ENCODE results near the gene KRT73. TPM values are rescaled to one million over a fixed set of nuclear protein-coding genes. Genes with fewer than 3 reads are reported as not detected.
A peak's percentile ranks its signal among the peaks of the same experiment; 100 is the strongest.

KRT73 gene
- total RNA-seq (2022) (not detected in 2 replicates), Bru-seq, nascent RNA (percentile 8 among the genes with signal in this experiment), BruChase-seq, experiment 1, labeled RNA remaining after a 6-hour chase (not detected), BruChase-seq, experiment 2, labeled RNA remaining after a 2-hour chase (not detected)
- long read RNA-seq, result 0 reads

DNA sequence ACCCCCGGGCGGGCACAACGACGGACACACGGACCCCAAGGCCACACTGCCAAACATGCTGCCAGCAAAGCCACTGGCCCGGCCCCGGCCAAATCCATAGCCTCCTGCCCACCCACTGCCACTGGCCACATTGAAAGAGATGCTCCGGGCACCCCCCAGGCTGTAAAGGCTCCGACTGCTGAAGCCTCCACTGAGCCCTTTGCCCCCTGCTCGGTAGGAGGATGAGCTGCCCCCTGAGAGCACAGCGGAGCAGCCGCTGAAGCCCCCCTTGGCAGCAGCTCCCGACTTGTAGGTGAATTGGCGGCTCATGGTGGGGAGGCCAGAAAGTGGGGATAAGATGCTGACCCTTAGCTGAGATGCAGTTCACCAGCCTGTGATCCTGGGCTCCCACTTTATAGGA, at the start of gene KRT73:
Gene KRT73 (minus strand): TSS at position 344 of the 400 bp plus-strand sequence. CDS start 35 bp downstream, at position 309.
- no peak within 1 kb of the TSS for H3K27ac Mint-ChIP-seq (ENCODE audit: low read depth, unreplicated experiment)
- no peaks in the 10 kb centered on the region for H3K4me1 Mint-ChIP-seq (ENCODE audit: insufficient read depth, unreplicated experiment)
- H3K36me3 Mint-ChIP-seq (ENCODE audit: insufficient read depth, unreplicated experiment), result no peaks in the 10 kb centered on the region
- no peak for DNase-seq (ENCODE audit: unreplicated experiment)
- BruUV-seq (replicated peaks), result no TSS peak
- H3K27me3 Mint-ChIP-seq (ENCODE audit: insufficient read depth, unreplicated experiment), result peaks cover 58% of the 10 kb centered on the region
- CTCF ChIA-PET, result interaction anchor here (1.8 kb wide), 1 partner anchor 261 kb away, joined by 7 read pairs; no protein-coding TSS in a partner anchor
- no peak within 1 kb of the TSS for H3K4me3 Mint-ChIP-seq (ENCODE audit: unreplicated experiment)
- POLR2A ChIA-PET, result no interaction called here
- TF ChIP-seq, protein P1, sequence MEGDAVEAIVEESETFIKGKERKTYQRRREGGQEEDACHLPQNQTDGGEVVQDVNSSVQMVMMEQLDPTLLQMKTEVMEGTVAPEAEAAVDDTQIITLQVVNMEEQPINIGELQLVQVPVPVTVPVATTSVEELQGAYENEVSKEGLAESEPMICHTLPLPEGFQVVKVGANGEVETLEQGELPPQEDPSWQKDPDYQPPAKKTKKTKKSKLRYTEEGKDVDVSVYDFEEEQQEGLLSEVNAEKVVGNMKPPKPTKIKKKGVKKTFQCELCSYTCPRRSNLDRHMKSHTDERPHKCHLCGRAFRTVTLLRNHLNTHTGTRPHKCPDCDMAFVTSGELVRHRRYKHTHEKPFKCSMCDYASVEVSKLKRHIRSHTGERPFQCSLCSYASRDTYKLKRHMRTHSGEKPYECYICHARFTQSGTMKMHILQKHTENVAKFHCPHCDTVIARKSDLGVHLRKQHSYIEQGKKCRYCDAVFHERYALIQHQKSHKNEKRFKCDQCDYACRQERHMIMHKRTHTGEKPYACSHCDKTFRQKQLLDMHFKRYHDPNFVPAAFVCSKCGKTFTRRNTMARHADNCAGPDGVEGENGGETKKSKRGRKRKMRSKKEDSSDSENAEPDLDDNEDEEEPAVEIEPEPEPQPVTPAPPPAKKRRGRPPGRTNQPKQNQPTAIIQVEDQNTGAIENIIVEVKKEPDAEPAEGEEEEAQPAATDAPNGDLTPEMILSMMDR (IDR thresholded peaks at IDR 0.05; ENCODE audit: unreplicated experiment), result no peak
- no peaks in the 10 kb centered on the region for H3K9me3 Mint-ChIP-seq (ENCODE audit: unreplicated experiment)
- intact Hi-C loops (cut with micrococcal nuclease), result no loop called here

DNA sequence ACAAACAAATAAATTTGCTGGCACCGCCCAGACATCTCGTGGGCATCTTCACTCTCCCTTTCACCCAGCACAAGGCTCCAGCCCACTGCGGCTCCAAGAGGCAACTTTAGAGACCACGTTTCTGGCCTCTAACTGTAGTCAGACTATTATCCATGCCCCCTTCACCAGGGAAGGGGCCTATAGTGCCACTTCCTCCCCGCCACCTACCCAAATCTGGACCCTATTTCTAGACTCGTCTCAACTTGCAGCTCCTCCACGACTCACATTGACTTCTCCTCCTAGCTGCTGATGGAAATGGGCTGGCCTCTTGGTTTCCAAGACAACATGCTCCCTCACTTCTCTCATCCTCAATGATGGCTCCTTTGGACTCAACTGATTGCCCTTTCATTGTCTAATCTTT, 49.6 kb upstream of the KRT73 start:
- Mint-ChIP-seq H3K4me3 (ENCODE audit: unreplicated experiment) (no peak overlapping the region), H3K9me3 (ENCODE audit: unreplicated experiment) (no peaks in the 10 kb centered on the region), H3K36me3 (ENCODE audit: insufficient read depth, unreplicated experiment) (no peaks in the 10 kb centered on the region), H3K4me1 (ENCODE audit: insufficient read depth, unreplicated experiment) (no peaks in the 10 kb centered on the region), H3K27me3 (ENCODE audit: insufficient read depth, unreplicated experiment) (peaks cover 34% of the 10 kb centered on the region), H3K27ac (ENCODE audit: low read depth, unreplicated experiment) (no peak overlapping the region)
- BruUV-seq (replicated peaks), result no TSS peak
- TF ChIP-seq, protein P1 (IDR thresholded peaks at IDR 0.05; ENCODE audit: unreplicated experiment), result no peak
- no peak for DNase-seq (ENCODE audit: unreplicated experiment)
- CTCF ChIA-PET, result interaction anchor here (1.6 to 2.0 kb wide), 2 partner anchors 13 to 210 kb away, joined by 4 to 5 read pairs; no protein-coding TSS in a partner anchor
- intact Hi-C loops (cut with micrococcal nuclease), result no loop called here
- POLR2A ChIA-PET, result interaction anchor here (1.0 kb wide), 1 partner anchor 31 kb away, joined by 3 read pairs; no protein-coding TSS in a partner anchor

DNA sequence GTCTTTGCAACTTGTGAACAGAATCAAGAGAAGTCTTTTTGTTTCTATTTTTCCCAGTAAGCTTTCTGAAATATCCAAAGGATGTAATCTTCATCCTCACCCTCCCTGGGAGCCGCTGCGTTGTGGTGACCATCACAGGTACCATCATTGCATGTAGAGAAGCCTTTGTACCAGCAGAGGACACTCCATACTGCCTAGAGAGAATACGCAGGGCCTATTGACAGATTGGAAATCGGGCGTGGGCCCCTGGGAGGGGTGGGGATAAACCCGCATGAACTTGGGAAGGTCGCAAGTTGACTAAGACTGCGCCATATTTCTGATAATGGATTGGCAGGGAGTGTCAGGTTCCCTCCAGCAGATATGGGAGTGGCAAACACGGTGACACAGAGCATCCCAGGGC, 49.1 kb upstream of the KRT73 start:
- no peak for DNase-seq (ENCODE audit: unreplicated experiment)
- no TSS peak for BruUV-seq (replicated peaks)
- Mint-ChIP-seq H3K27ac (ENCODE audit: low read depth, unreplicated experiment) (no peak overlapping the region), H3K4me1 (ENCODE audit: insufficient read depth, unreplicated experiment) (no peaks in the 10 kb centered on the region), H3K9me3 (ENCODE audit: unreplicated experiment) (no peaks in the 10 kb centered on the region), H3K4me3 (ENCODE audit: unreplicated experiment) (no peak overlapping the region), H3K27me3 (ENCODE audit: insufficient read depth, unreplicated experiment) (peaks cover 34% of the 10 kb centered on the region), H3K36me3 (ENCODE audit: insufficient read depth, unreplicated experiment) (no peaks in the 10 kb centered on the region)
- intact Hi-C loops (cut with micrococcal nuclease), result no loop called here
- ChIA-PET POLR2A (interaction anchor here (1.0 kb wide), 1 partner anchor 32 kb away, joined by 3 read pairs; no protein-coding TSS in a partner anchor), CTCF (interaction anchor here (0.8 to 2.0 kb wide), 3 partner anchors 12 to 211 kb away, joined by 4 to 5 read pairs (median 5); no protein-coding TSS in a partner anchor)
- TF ChIP-seq, protein P1 (IDR thresholded peaks at IDR 0.05; ENCODE audit: unreplicated experiment), result no peak

DNA sequence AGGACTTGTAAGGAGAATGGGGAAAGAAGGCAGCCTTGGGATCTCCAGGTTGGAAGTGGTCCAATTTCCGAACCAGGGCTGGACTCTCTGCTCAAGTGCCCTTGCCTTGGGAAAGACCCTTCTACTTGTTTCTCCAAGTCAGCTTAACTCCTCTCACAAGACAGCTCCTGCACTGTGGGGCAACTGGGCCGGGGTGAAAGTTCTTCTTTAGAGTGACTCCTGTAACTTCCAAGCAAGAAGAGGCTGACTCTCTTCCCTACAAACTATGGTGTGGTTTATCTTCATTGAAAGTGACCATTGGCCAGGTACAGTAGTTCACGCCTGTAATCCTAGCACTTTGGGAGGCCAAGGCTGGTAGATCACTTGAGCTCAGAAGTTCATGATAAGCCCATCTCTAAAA, 48.1 kb upstream of the KRT73 start:
- TF ChIP-seq, protein P1 (IDR thresholded peaks at IDR 0.05; ENCODE audit: unreplicated experiment), result no peak
- BruUV-seq (replicated peaks), result no TSS peak
- Mint-ChIP-seq H3K27ac (ENCODE audit: low read depth, unreplicated experiment) (no peak overlapping the region), H3K27me3 (ENCODE audit: insufficient read depth, unreplicated experiment) (peaks cover 34% of the 10 kb centered on the region), H3K36me3 (ENCODE audit: insufficient read depth, unreplicated experiment) (no peaks in the 10 kb centered on the region), H3K4me3 (ENCODE audit: unreplicated experiment) (no peak overlapping the region), H3K4me1 (ENCODE audit: insufficient read depth, unreplicated experiment) (no peaks in the 10 kb centered on the region), H3K9me3 (ENCODE audit: unreplicated experiment) (no peaks in the 10 kb centered on the region)
- intact Hi-C loops (cut with micrococcal nuclease), result no loop called here
- ChIA-PET POLR2A (no interaction called here), CTCF (interaction anchor here (0.6 to 1.6 kb wide), 3 partner anchors 144 to 561 kb away, joined by 3 to 5 read pairs (median 4); no protein-coding TSS in a partner anchor)
- DNase-seq (ENCODE audit: unreplicated experiment), result no peak
